ENCODE data around the gene KCNMA1. TPM values are rescaled to one million over a fixed set of nuclear protein-coding genes. Genes with fewer than 3 reads are reported as not detected.

The KCNMA1 gene
- total RNA-seq, 1 experiment from 2014 or later = 0.45 TPM

DNA sequence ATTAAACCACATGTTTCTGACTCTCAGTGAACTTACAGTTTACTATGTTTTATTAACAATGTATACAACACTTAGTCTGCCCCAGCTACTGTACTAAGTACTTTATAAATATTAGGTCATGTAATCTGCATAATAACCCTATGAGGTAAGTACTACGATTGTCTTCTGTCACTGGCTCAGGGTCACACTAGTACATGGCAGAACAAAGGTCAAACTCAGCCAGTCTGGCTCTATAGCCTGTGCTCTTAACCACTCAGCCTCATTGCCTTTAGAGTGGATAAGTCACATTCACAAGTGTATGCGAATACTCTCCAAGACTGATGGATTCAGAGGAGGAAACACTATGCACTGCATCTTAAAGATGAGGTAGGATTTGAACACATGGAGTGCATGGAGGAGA lies 252.3 kb downstream of the KCNMA1 start:
- TF ChIP-seq, protein P1, sequence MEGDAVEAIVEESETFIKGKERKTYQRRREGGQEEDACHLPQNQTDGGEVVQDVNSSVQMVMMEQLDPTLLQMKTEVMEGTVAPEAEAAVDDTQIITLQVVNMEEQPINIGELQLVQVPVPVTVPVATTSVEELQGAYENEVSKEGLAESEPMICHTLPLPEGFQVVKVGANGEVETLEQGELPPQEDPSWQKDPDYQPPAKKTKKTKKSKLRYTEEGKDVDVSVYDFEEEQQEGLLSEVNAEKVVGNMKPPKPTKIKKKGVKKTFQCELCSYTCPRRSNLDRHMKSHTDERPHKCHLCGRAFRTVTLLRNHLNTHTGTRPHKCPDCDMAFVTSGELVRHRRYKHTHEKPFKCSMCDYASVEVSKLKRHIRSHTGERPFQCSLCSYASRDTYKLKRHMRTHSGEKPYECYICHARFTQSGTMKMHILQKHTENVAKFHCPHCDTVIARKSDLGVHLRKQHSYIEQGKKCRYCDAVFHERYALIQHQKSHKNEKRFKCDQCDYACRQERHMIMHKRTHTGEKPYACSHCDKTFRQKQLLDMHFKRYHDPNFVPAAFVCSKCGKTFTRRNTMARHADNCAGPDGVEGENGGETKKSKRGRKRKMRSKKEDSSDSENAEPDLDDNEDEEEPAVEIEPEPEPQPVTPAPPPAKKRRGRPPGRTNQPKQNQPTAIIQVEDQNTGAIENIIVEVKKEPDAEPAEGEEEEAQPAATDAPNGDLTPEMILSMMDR (IDR thresholded peaks at IDR 0.05; ENCODE audit: unreplicated experiment) = no peak
- Mint-ChIP-seq H3K27ac (ENCODE audit: unreplicated experiment) (no peak overlapping the region), H3K4me3 (ENCODE audit: low read depth, unreplicated experiment) (no peak overlapping the region), H3K27me3 (ENCODE audit: unreplicated experiment) (peaks cover 62% of the 10 kb centered on the region), H3K4me1 (ENCODE audit: low read depth, unreplicated experiment) (no peaks in the 10 kb centered on the region), H3K36me3 (ENCODE audit: insufficient read depth, unreplicated experiment) (no peaks in the 10 kb centered on the region), H3K9me3 (ENCODE audit: low read depth, unreplicated experiment) (no peaks in the 10 kb centered on the region)
- intact Hi-C loops (cut with micrococcal nuclease; ENCODE audit: unreplicated experiment) = no loop called here
- CTCF ChIA-PET = no interaction called here
- DNase-seq = no peak
- BruUV-seq (replicated peaks) = no TSS peak

DNA sequence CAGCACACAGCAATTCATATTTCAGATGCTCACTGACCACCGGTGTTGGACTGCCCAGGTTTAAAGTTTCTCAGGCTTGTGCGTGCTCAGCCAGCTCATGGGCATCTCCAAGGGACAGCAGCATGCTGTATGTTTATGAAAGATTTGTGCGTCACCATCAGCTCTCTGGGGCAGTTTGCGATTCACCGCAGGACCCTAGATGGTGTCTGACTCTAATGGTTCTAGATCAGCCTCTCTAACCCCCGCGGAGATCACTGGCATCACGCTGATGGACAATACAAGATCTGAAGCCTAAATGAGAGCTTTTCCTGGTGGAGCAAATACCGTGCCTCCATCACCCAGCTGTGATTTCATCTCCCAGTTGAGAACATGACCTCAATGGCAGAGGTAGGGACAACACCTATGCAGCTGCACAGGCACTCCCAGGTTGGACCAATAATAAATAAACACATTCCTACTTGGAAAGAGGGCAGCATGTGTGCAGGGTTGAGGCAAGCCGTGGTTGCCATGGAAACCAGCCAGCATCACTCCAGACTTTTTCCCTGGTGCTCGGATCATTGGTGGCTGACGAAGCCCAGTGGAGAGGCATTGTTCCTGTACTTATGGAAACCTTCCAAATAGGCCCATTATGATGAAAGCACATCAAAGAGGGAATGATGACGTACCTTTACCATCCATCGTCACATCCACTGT lies 253.6 kb downstream of the KCNMA1 start:
- Mint-ChIP-seq H3K9me3 (ENCODE audit: low read depth, unreplicated experiment) (no peaks in the 10 kb centered on the region), H3K27ac (ENCODE audit: unreplicated experiment) (no peak overlapping the region), H3K4me1 (ENCODE audit: low read depth, unreplicated experiment) (no peaks in the 10 kb centered on the region), H3K27me3 (ENCODE audit: unreplicated experiment) (peaks cover 71% of the 10 kb centered on the region), H3K4me3 (ENCODE audit: low read depth, unreplicated experiment) (no peak overlapping the region), H3K36me3 (ENCODE audit: insufficient read depth, unreplicated experiment) (no peaks in the 10 kb centered on the region)
- BruUV-seq (replicated peaks) = no TSS peak
- DNase-seq = no peak
- CTCF ChIA-PET = interaction anchor here (0.6 kb wide), 1 partner anchor 197 kb away, joined by 3 read pairs; no protein-coding TSS in a partner anchor
- TF ChIP-seq, protein P1 (IDR thresholded peaks at IDR 0.05; ENCODE audit: unreplicated experiment) = no peak
- intact Hi-C loops (cut with micrococcal nuclease; ENCODE audit: unreplicated experiment) = no loop called here

DNA sequence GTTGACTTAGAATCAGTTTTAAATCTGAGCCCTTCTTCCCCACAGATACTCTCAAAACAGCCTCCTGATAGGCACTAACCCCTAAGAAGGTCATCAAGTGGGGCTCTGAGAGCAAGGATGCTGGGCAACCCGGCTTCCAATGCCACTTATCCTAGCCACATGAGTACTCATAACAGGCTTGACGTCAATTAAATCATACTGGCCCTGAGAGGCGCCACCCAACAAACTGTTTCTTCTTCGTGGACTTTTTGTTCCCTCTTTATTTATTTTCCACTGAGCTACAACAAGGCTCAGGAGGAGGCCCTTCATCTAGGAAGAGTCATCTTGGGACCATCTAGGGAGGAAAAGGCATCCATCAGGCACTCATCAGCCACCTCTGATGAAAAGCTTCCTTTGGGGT lies 255.9 kb downstream of the KCNMA1 start:
- CTCF ChIA-PET = no interaction called here
- no peak overlapping the region for H3K27ac Mint-ChIP-seq (ENCODE audit: unreplicated experiment)
- no peaks in the 10 kb centered on the region for H3K9me3 Mint-ChIP-seq (ENCODE audit: low read depth, unreplicated experiment)
- BruUV-seq (replicated peaks) = no TSS peak
- no peaks in the 10 kb centered on the region for H3K4me1 Mint-ChIP-seq (ENCODE audit: low read depth, unreplicated experiment)
- intact Hi-C loops (cut with micrococcal nuclease; ENCODE audit: unreplicated experiment) = no loop called here
- peaks cover 58% of the 10 kb centered on the region for H3K27me3 Mint-ChIP-seq (ENCODE audit: unreplicated experiment)
- no peaks in the 10 kb centered on the region for H3K36me3 Mint-ChIP-seq (ENCODE audit: insufficient read depth, unreplicated experiment)
- TF ChIP-seq, protein P1 (IDR thresholded peaks at IDR 0.05; ENCODE audit: unreplicated experiment) = no peak
- no peak for DNase-seq
- H3K4me3 Mint-ChIP-seq (ENCODE audit: low read depth, unreplicated experiment) = no peak overlapping the region

DNA sequence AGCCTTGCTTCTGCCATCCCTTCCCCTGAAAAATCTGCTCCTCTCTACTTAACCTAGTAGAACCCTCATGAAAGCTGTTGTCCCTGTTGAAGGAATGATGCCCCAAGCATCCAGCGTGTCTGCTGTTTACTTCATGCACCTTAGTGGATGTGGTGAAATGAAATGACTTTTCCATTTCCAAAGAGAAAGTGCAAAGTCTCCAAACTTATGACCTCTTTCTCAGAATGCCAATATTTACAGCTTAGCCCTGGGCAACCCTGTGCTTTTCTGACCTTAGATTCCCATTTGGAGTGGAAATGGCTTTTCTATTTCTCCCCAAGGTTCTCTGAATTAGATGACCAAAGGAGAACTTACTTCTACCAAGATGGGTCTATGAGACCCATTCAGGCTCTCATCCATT lies 256.9 kb downstream of the KCNMA1 start:
- CTCF ChIA-PET = no interaction called here
- H3K4me1 Mint-ChIP-seq (ENCODE audit: low read depth, unreplicated experiment) = no peaks in the 10 kb centered on the region
- intact Hi-C loops (cut with micrococcal nuclease; ENCODE audit: unreplicated experiment) = no loop called here
- no peaks in the 10 kb centered on the region for H3K36me3 Mint-ChIP-seq (ENCODE audit: insufficient read depth, unreplicated experiment)
- no peak overlapping the region for H3K27ac Mint-ChIP-seq (ENCODE audit: unreplicated experiment)
- peaks cover 48% of the 10 kb centered on the region for H3K27me3 Mint-ChIP-seq (ENCODE audit: unreplicated experiment)
- no peak overlapping the region for H3K4me3 Mint-ChIP-seq (ENCODE audit: low read depth, unreplicated experiment)
- no TSS peak for BruUV-seq (replicated peaks)
- DNase-seq = no peak
- H3K9me3 Mint-ChIP-seq (ENCODE audit: low read depth, unreplicated experiment) = no peaks in the 10 kb centered on the region
- TF ChIP-seq, protein P1 (IDR thresholded peaks at IDR 0.05; ENCODE audit: unreplicated experiment) = no peak
